GM10248 (cell line): Measurements from ENCODE around the gene IHH.

Experiments
- CTCF ChIA-PET: fragments of 300-600 bp; sonication (Branson Sonifier 250); formaldehyde crosslinking; extraction: SDS; loops from one replicate; lab custom pipeline; 2021; ENCODE audit warnings: antibody characterized with exemption; lab: Yijun Ruan, JAX
- POLR2A ChIA-PET: fragments of 350-650 bp; sonication (Branson Sonifier 250); formaldehyde crosslinking; extraction: SDS; loops from one replicate; lab custom pipeline; 2020; ENCODE audit warnings: antibody characterized with exemption; lab: Yijun Ruan, JAX
- DNase-seq: peaks from one replicate; pipeline ENCODE4 v3.0.0; 2012; ENCODE audit errors: extremely low spot score
- TF ChIP-seq, protein P1 (sequence below): IDR thresholded peaks from 2 replicates; pipeline ENCODE4 v1.5.1; 2012; ENCODE audit warnings: mild to moderate bottlenecking, low read depth; ENCODE audit errors: extremely low read depth, missing control alignments, control extremely low read depth

IHH gene

DNA sequence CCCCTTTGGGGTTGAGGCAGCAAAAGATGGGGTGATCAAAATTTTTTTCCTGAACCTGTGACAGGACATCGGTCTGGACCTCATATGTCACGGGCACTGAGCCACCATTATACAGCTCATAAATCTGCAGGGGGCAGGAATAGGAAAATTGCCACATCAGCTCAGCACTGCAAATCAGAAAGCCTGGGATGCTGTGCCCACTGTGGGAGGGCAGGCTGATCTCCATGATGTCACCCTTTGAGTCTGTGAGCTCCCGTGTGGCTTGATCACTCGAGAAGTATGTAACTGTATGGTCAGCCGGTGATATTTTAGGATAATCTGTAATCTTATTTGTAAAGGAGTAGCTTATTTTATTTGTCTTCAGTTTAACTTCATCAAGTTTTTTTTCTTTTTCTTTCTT, 49.8 kb downstream of the IHH start:
- DNase-seq, result no peak
- POLR2A ChIA-PET, result interaction anchor here (0.6 to 0.7 kb wide), 2 partner anchors 113 to 299 kb away, joined by 4 to 5 read pairs; no protein-coding TSS in a partner anchor
- TF ChIP-seq, protein P1, sequence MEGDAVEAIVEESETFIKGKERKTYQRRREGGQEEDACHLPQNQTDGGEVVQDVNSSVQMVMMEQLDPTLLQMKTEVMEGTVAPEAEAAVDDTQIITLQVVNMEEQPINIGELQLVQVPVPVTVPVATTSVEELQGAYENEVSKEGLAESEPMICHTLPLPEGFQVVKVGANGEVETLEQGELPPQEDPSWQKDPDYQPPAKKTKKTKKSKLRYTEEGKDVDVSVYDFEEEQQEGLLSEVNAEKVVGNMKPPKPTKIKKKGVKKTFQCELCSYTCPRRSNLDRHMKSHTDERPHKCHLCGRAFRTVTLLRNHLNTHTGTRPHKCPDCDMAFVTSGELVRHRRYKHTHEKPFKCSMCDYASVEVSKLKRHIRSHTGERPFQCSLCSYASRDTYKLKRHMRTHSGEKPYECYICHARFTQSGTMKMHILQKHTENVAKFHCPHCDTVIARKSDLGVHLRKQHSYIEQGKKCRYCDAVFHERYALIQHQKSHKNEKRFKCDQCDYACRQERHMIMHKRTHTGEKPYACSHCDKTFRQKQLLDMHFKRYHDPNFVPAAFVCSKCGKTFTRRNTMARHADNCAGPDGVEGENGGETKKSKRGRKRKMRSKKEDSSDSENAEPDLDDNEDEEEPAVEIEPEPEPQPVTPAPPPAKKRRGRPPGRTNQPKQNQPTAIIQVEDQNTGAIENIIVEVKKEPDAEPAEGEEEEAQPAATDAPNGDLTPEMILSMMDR, result no peak
- CTCF ChIA-PET, result interaction anchor here (0.7 to 2.7 kb wide), 12 partner anchors 9 to 165 kb away, joined by 3 to 13 read pairs (median 4); partner anchors contain the start of gene CNPPD1

DNA sequence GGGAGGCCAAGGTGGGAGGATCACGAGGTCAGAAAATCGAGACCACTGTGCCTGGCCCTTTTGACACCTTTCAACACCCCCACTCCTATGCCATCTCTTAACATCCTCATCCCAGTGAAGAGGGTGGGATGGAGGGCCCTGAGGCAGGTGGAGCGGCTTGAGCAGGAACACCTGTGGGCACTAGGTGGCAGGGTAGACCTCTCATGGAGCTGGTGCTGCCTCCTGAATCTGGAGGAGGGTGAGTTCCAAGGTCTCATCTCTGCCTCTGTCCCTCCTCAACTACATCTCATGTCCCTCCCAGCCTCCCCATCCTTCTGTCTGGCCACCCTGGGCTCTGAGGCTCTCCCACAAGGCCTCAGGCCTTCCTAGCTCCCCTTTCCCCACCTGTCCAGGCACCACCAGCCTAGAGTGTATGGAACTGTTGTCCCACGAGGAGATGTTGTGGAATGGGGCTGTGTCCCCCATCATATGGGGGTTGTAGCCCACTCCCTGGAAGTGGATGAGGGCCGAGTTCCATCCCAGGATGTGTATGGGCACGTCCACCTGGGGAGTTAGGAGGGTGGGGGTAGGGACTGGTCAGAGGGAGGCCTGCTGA, 50.5 kb downstream of the IHH start:
- POLR2A ChIA-PET, result interaction anchor here (0.6 kb wide), 1 partner anchor 112 kb away, joined by 4 read pairs; no protein-coding TSS in a partner anchor
- TF ChIP-seq, protein P1, result peak; percentile 56

DNA sequence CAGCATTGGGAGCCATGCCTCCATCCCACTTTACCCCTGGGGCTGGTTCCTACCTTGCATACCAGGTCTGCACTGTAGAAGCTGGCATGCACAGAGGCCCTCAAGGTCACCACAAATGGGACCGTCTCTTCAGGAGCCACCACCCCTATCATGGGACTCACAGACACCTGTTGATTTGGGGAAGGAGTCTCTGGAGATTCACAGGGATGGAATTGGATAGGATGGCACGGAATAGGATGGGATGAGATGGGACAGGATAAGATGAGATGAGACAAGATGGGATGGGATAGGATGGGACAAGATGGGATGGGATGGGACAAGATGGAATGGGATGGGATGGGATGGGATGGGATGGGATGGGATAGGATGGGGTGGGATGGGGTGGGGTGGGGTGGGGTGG, 51.4 kb downstream of the IHH start:
- POLR2A ChIA-PET, result no interaction called here
- no peak for DNase-seq
- CTCF ChIA-PET, result interaction anchor here (1.3 to 3.6 kb wide), 7 partner anchors 14 to 146 kb away, joined by 3 to 17 read pairs (median 9); no protein-coding TSS in a partner anchor
- TF ChIP-seq, protein P1, result no peak

More for the DNA sequence above, 50.5 kb downstream of the IHH start:
- CTCF ChIA-PET, result interaction anchor here (0.6 to 3.6 kb wide), 12 partner anchors 10 to 166 kb away, joined by 3 to 17 read pairs (median 4); partner anchors contain the start of gene CNPPD1
- DNase-seq, result peak; percentile 69
